Left colon (tissue), 2 donors: ENCODE data around the gene NANOS3. TPM values are rescaled to one million over a fixed set of nuclear protein-coding genes. Genes with fewer than 3 reads are reported as not detected.

Experiments used
- microRNA-seq, 2 donors: library from miRNA; unstranded; fragments of <30 nt; microRNA quantifications; one replicate each; pipeline versions ENCODE4 v1.1.0 to v1.2.0, GENCODE V29; 2020
- total RNA-seq, 2 donors: library from RNA; stranded (reverse); fragmentation: NEBNext Ultra II Directional; extraction: Animal tissue kit (Norgen Biotek cat#: 25700); gene quantifications; one replicate each; pipeline ENCODE4 v1.2.1, GENCODE V29; 2021
- donor health status: DM: no; HTN: no; CAD: no.
- donor health status: DM: yes; HTN: yes; CAD: no.

NANOS3 gene
- total RNA-seq, 2 donors from 2014 or later = 0.56 TPM; not detected in 1

Small RNA genes within 50 kb of the gene (microRNA-seq; reads per million reads assigned to microRNA genes)
- gene MIR181C (140 to 426 reads per million in 2 donors), gene MIR181D (154 to 261 reads per million in 2 donors)

Other genes with a start within 250 kb of the NANOS3 start
- gene MRI1, start 112.6 kb upstream of the NANOS3 start, total RNA-seq = 10 to 100 TPM; 31.3 to 31.8 TPM
- 10 to 100 TPM; 44.9 to 46.7 TPM for gene C19orf53, start 102.7 kb upstream of the NANOS3 start, total RNA-seq
- gene ZSWIM4, start 81.7 kb upstream of the NANOS3 start, total RNA-seq = 1 to 10 TPM; 3.0 TPM
- 1 to 10 TPM; 7.9 to 9.1 TPM for gene BRME1, start 29.0 kb downstream of the NANOS3 start, total RNA-seq
- 100 to 1,000 TPM in 1 of 2 donors, 10 to 100 TPM in 1; 90.8 to 132 TPM for gene CC2D1A, start 29.1 kb downstream of the NANOS3 start, total RNA-seq
- gene PODNL1, start 61.3 kb downstream of the NANOS3 start, total RNA-seq = 1 to 10 TPM; 2.7 to 5.3 TPM
- gene DCAF15, start 75.4 kb downstream of the NANOS3 start, total RNA-seq = 10 to 100 TPM; 30.5 to 33.9 TPM
- 10 to 100 TPM; 11.6 to 12.0 TPM for gene RFX1, start 129.2 kb downstream of the NANOS3 start, total RNA-seq
- gene RLN3, start 151.0 kb downstream of the NANOS3 start, total RNA-seq = not detected
- 1 to 10 TPM; 1.9 to 3.6 TPM for gene IL27RA, start 154.6 kb downstream of the NANOS3 start, total RNA-seq
- under 1 TPM; 0.59 to 0.79 TPM for gene PALM3, start 184.9 kb downstream of the NANOS3 start, total RNA-seq
- gene MISP3, start 195.7 kb downstream of the NANOS3 start, total RNA-seq = 10 to 100 TPM; 32.9 to 40.3 TPM
- gene C19orf67, start 208.6 kb downstream of the NANOS3 start, total RNA-seq = under 1 TPM in 1 of 2 donors, not detected in 1; 0.42 TPM
- 10 to 100 TPM; 45.8 to 51.5 TPM for gene SAMD1, start 213.6 kb downstream of the NANOS3 start, total RNA-seq
- gene PRKACA, start 240.6 kb downstream of the NANOS3 start, total RNA-seq = 10 to 100 TPM; 78.8 to 80.1 TPM